ENCODE data around the gene TMEM145. TPM values are rescaled to one million over a fixed set of nuclear protein-coding genes. Genes with fewer than 3 reads are reported as not detected.

TMEM145 gene
- total RNA-seq, 1 donor: not detected

- Histone ChIP-seq H3K4me3 (ENCODE audit: low read length) (no peak overlapping the region), H3K9me3 (ENCODE audit: low read depth, low read length) (no peaks in the 10 kb centered on the region), H3K4me1 (ENCODE audit: insufficient read depth, low read length) (peaks cover 15% of the 10 kb centered on the region), H3K27me3 (ENCODE audit: insufficient read depth, low read length) (no peaks in the 10 kb centered on the region)
Observed at GRCh38 chr19:42345191-42345812, 32.2 kb downstream of the TMEM145 start.

- H3K27me3 ChIP-seq (ENCODE audit: insufficient read depth, low read length): no peaks in the 10 kb centered on the region
- H3K4me1 ChIP-seq (ENCODE audit: insufficient read depth, low read length): peaks cover 15% of the 10 kb centered on the region
- H3K9me3 ChIP-seq (ENCODE audit: low read depth, low read length): no peaks in the 10 kb centered on the region
- H3K4me3 ChIP-seq (ENCODE audit: low read length): no peak overlapping the region
Observed at GRCh38 chr19:42348211-42348610, 35.1 kb downstream of the TMEM145 start.

DNA sequence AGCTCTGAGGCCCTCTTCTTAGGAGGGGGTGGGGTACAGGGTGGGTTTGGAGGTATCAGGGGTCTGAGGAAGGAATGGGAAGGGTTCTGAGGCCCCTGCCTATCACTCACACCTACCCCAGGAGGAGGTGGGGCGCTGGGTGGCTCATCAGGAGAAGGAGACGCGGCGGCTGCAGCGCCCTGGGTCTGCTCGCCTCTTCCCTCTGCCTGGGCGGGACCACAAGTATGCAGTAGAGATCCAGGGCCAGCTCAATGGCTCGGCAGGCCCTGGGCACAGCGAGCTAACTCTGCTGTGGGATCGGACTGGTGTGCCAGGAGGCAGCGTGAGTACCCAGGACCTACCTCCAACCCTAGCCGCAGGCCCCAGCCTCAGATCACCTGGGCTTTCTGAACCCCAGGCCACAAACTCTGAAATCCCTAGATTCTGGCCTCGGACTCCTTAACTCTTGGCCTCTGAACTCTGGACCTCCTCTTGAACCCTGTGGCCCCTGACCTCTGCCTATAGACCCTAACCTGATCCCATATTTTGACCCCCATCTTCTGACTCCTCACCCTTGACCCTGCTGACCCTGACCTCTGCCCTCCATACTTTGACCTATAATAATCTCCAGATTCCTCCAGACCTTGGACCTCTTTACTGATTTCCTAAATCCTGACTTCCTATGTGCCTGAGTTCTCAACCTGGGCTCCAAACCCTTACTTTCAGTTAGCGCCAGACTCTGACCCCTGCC, 36.4 kb downstream of the TMEM145 start:
- H3K27me3 ChIP-seq (ENCODE audit: insufficient read depth, low read length): no peaks in the 10 kb centered on the region
- peaks cover 15% of the 10 kb centered on the region for H3K4me1 ChIP-seq (ENCODE audit: insufficient read depth, low read length)
- no peak overlapping the region for H3K4me3 ChIP-seq (ENCODE audit: low read length)
- H3K9me3 ChIP-seq (ENCODE audit: low read depth, low read length): no peaks in the 10 kb centered on the region

- Histone ChIP-seq H3K27me3 (ENCODE audit: insufficient read depth, low read length) (no peaks in the 10 kb centered on the region), H3K9me3 (ENCODE audit: low read depth, low read length) (no peaks in the 10 kb centered on the region), H3K4me3 (ENCODE audit: low read length) (no peak overlapping the region), H3K4me1 (ENCODE audit: insufficient read depth, low read length) (peaks cover 15% of the 10 kb centered on the region)
Observed at GRCh38 chr19:42350417-42350816, 37.3 kb downstream of the TMEM145 start.

DNA sequence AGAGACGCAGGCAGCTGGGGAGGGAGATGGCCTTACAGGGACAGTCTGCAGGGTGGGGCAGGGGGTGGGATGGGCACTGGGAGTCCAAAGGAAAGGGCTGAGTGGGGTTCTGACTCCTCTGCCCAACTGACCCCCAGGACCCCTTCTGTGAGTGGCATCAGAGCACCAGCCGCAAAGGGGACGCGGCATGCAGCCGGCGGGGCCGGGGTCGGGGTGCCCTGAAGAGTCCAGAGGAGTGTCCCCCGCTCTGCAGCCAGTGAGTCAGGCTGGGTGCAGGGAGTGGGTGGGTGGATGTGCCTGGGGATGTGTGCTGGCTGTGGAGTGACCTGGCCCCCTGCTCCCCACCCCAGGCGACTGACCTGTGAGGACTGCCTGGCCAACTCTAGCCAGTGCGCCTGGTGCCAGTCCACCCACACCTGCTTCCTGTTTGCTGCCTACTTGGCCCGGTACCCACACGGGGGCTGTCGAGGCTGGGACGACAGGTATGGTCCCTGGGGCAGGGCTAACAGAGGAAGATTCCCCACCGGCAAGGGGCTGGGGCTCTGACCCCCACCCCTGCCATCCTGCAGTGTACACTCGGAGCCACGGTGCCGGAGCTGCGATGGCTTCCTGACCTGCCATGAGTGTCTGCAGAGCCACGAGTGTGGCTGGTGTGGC, 38.1 kb downstream of the TMEM145 start:
- no peaks in the 10 kb centered on the region for H3K9me3 ChIP-seq (ENCODE audit: low read depth, low read length)
- H3K27me3 ChIP-seq (ENCODE audit: insufficient read depth, low read length): no peaks in the 10 kb centered on the region

GRCh38 chr19:42352301-42353259, 39.5 kb downstream of the TMEM145 start:
- no peaks in the 10 kb centered on the region for H3K27me3 ChIP-seq (ENCODE audit: insufficient read depth, low read length)
- H3K4me3 ChIP-seq (ENCODE audit: low read length): no peak overlapping the region
- peaks cover 3% of the 10 kb centered on the region for H3K4me1 ChIP-seq (ENCODE audit: insufficient read depth, low read length)
- H3K9me3 ChIP-seq (ENCODE audit: low read depth, low read length): no peaks in the 10 kb centered on the region

More for the DNA sequence above, 38.1 kb downstream of the TMEM145 start:
- H3K4me3 ChIP-seq (ENCODE audit: low read length): no peak overlapping the region
- peaks cover 15% of the 10 kb centered on the region for H3K4me1 ChIP-seq (ENCODE audit: insufficient read depth, low read length)

DNA sequence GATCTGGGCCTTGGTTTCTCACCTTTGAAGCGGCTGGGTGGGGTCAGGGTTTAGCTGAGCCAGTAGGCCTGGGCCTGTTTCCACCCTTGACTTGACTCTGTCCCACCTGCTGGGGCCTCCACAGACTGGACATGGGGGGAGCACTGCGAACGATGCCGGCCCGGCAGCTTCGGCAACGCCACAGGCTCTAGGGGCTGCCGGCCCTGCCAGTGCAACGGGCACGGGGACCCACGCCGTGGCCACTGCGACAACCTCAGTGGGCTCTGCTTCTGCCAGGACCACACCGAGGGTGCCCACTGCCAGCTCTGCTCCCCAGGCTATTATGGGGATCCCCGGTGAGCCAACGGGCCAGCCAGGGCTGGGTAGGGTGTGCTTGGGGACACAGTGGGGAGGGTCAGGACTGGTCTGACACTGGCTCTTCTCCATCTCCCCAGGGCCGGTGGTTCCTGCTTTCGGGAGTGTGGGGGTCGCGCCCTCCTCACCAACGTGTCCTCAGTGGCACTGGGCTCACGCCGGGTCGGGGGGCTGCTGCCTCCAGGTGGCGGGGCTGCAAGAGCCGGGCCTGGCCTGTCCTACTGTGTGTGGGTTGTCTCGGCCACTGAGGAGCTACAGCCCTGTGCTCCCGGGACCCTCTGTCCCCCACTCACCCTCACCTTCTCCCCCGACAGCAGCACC, 40.4 kb downstream of the TMEM145 start:
- Histone ChIP-seq H3K4me1 (ENCODE audit: insufficient read depth, low read length) (no peaks in the 10 kb centered on the region), H3K9me3 (ENCODE audit: low read depth, low read length) (no peaks in the 10 kb centered on the region), H3K27me3 (ENCODE audit: insufficient read depth, low read length) (no peaks in the 10 kb centered on the region), H3K4me3 (ENCODE audit: low read length) (no peak overlapping the region)

DNA sequence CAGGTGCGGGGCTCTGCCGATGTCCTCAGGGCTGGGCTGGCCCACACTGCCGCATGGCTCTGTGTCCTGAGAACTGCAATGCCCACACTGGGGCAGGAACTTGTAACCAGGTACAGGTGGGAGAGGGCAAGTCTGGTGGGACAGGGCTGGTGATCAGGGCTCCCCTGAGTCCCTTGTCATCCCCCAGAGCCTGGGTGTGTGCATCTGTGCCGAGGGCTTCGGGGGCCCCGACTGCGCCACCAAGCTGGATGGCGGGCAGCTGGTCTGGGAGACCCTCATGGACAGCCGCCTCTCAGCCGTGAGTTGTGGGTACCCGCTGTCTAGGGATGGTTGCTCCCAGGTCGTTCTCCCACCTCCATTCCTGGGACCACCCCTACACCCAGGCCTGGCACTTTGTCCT, 42.8 kb downstream of the TMEM145 start:
- H3K9me3 ChIP-seq (ENCODE audit: low read depth, low read length): no peaks in the 10 kb centered on the region
- no peak overlapping the region for H3K4me3 ChIP-seq (ENCODE audit: low read length)
- no peaks in the 10 kb centered on the region for H3K4me1 ChIP-seq (ENCODE audit: insufficient read depth, low read length)
- H3K27me3 ChIP-seq (ENCODE audit: insufficient read depth, low read length): no peaks in the 10 kb centered on the region

GRCh38 chr19:42356686-42357085, 43.6 kb downstream of the TMEM145 start:
- no peak overlapping the region for H3K4me3 ChIP-seq (ENCODE audit: low read length)
- H3K4me1 ChIP-seq (ENCODE audit: insufficient read depth, low read length): no peaks in the 10 kb centered on the region
- no peaks in the 10 kb centered on the region for H3K27me3 ChIP-seq (ENCODE audit: insufficient read depth, low read length)
- H3K9me3 ChIP-seq (ENCODE audit: low read depth, low read length): no peaks in the 10 kb centered on the region

DNA sequence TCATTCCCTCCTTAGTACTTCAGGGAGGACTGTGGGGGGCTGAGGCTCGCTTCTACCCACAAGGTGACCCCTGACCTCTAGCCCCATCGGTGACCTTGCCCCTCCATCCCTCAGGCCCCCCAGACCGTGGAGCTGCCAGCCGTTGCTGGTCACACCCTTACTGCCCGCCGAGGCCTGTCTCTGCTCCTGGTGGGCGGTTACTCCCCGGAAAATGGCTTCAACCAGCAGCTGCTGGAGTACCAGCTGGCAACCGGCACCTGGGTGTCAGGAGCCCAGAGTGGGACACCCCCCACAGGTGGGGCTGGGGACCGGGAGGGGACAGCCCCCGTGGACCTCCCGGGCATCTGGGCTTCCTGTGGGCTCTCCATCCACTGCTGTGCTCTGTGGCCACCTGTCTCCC, 44.2 kb downstream of the TMEM145 start:
- Histone ChIP-seq H3K27me3 (ENCODE audit: insufficient read depth, low read length) (no peaks in the 10 kb centered on the region), H3K4me3 (ENCODE audit: low read length) (no peak overlapping the region), H3K9me3 (ENCODE audit: low read depth, low read length) (no peaks in the 10 kb centered on the region), H3K4me1 (ENCODE audit: insufficient read depth, low read length) (no peaks in the 10 kb centered on the region)

DNA sequence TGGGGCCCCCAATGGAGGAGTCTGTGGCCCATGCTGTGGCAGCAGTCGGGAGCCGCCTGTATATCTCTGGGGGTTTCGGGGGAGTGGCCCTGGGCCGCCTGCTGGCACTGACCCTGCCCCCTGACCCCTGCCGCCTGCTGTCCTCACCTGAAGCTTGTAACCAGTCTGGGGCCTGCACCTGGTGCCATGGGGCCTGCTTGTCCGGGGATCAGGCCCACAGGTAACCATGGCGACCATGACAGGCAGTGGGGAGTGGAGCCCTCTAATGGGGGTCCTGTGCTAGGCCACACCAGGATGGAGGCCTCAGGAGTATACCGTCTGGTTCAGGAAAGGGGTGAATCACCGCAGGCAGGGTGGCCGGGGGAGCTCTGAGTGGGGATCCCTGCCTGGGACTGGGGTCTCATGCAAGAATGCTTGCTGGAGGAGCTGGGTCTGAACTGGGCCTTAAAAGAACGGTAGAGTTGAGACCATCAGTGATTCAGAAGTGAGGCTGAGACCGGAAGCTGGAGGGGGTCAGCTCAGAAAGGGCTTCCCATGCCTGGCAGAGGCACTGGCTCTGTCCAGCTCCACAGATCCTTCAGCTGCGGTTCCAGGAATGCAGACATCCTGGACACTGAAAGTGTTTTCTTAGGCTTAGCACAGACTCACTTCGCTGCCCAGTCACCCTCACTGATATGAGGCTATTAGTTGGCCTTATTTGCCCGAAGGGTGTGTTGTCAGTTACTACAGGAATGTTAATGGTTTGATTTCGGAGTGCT, 47.9 kb downstream of the TMEM145 start:
- no peaks in the 10 kb centered on the region for H3K27me3 ChIP-seq (ENCODE audit: insufficient read depth, low read length)
- H3K9me3 ChIP-seq (ENCODE audit: low read depth, low read length): no peaks in the 10 kb centered on the region
- H3K4me3 ChIP-seq (ENCODE audit: low read length): no peak overlapping the region
- peaks cover 11% of the 10 kb centered on the region for H3K4me1 ChIP-seq (ENCODE audit: insufficient read depth, low read length)

- H3K9me3 ChIP-seq (ENCODE audit: low read depth, low read length): no peaks in the 10 kb centered on the region
- H3K4me1 ChIP-seq (ENCODE audit: insufficient read depth, low read length): peaks cover 11% of the 10 kb centered on the region
- H3K27me3 ChIP-seq (ENCODE audit: insufficient read depth, low read length): no peaks in the 10 kb centered on the region
- H3K4me3 ChIP-seq (ENCODE audit: low read length): no peak overlapping the region
Observed at GRCh38 chr19:42361545-42361910, 48.4 kb downstream of the TMEM145 start.

DNA sequence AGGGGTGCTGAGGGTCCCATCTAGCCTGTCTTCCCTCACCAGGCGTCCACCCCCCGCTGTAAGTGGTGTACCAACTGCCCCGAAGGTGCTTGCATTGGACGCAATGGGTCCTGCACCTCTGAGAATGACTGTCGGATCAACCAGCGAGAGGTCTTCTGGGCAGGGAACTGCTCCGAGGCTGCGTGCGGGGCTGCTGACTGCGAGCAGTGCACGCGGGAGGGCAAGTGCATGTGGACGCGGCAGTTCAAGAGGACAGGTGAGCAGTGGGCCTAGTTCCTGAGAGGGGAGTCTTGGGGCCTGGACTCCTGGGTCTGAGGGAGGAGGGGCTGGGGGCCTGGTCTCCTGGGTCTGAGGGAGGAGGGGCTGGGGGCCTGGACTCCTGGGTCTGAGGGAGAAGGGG, 49.2 kb downstream of the TMEM145 start:
- Histone ChIP-seq H3K9me3 (ENCODE audit: low read depth, low read length) (no peaks in the 10 kb centered on the region), H3K27me3 (ENCODE audit: insufficient read depth, low read length) (no peaks in the 10 kb centered on the region), H3K4me3 (ENCODE audit: low read length) (no peak overlapping the region), H3K4me1 (ENCODE audit: insufficient read depth, low read length) (peaks cover 11% of the 10 kb centered on the region)
